T-helper 2 cell (primary cell): ENCODE measurements around the gene CYP11A1.
A peak's percentile ranks its signal among the peaks of the same experiment; 100 is the strongest.
"Not testable (repeated sequence)": the region's sequence is repeated elsewhere in the genome, so short reads cannot be mapped to it uniquely, and the experiment has no call there.

Source experiments
- DNase-seq, 5 experiments: peaks; one replicate each; pipeline versions ENCODE4 v3.0.0 to v3.0.0-alpha.2; 2012 to 2022

CYP11A1 gene

GRCh38 chr15:74373731-74374647, 6.5 kb upstream of the CYP11A1 start:
- DNase-seq, result peak; percentile 82 to 95 (median 93)

GRCh38 chr15:74373056-74373650, 5.7 kb upstream of the CYP11A1 start:
- DNase-seq, result no peak

GRCh38 chr15:74370471-74370870, 3.0 kb upstream of the CYP11A1 start:
- no peak for DNase-seq

- DNase-seq, result no peak
Observed at GRCh38 chr15:74369756-74370155, 2.3 kb upstream of the CYP11A1 start.

GRCh38 chr15:74369084-74369745, 1.8 kb upstream of the CYP11A1 start:
- no peak for DNase-seq

GRCh38 chr15:74368121-74368520, 675 bp upstream of the CYP11A1 start:
- DNase-seq, result no peak

- DNase-seq, result no peak
Observed at GRCh38 chr15:74365598-74366445, 1.6 kb downstream of the CYP11A1 start.

- no peak for DNase-seq
Observed at GRCh38 chr15:74364936-74365597, 2.4 kb downstream of the CYP11A1 start.

GRCh38 chr15:74362482-74362881, 5.0 kb downstream of the CYP11A1 start:
- no peak for DNase-seq

- DNase-seq, result not testable (repeated sequence)
Observed at GRCh38 chr15:74360855-74361254, 6.6 kb downstream of the CYP11A1 start.

GRCh38 chr15:74359376-74359775, 8.1 kb downstream of the CYP11A1 start:
- not testable (repeated sequence) for DNase-seq

GRCh38 chr15:74357514-74357913, 9.9 kb downstream of the CYP11A1 start:
- not testable (repeated sequence) for DNase-seq

- not testable (repeated sequence) for DNase-seq
Observed at GRCh38 chr15:74356050-74356449, 11.4 kb downstream of the CYP11A1 start.

- DNase-seq, result not testable (repeated sequence)
Observed at GRCh38 chr15:74353992-74354391, 13.5 kb downstream of the CYP11A1 start.

- DNase-seq, result no peak
Observed at GRCh38 chr15:74352393-74352910, 15.0 kb downstream of the CYP11A1 start.

GRCh38 chr15:74351670-74352069, 15.8 kb downstream of the CYP11A1 start:
- DNase-seq, result no peak

- DNase-seq, result no peak
Observed at GRCh38 chr15:74350295-74351275, 16.9 kb downstream of the CYP11A1 start.

- no peak for DNase-seq
Observed at GRCh38 chr15:74349241-74349778, 18.1 kb downstream of the CYP11A1 start.

- DNase-seq, result no peak
Observed at GRCh38 chr15:74347757-74348250, 19.6 kb downstream of the CYP11A1 start.

- no peak for DNase-seq
Observed at GRCh38 chr15:74345051-74345450, 22.4 kb downstream of the CYP11A1 start.
